Uterus (tissue), 4 donors: ENCODE measurements around the gene LRCH4. TPM values are rescaled to one million over a fixed set of nuclear protein-coding genes. Genes with fewer than 3 reads are reported as not detected.
A peak's percentile ranks its signal among the peaks of the same experiment; 100 is the strongest.
"Not testable (repeated sequence)": the region's sequence is repeated elsewhere in the genome, so short reads cannot be mapped to it uniquely, and the experiment has no call there.

ENCODE experiments used
- DNase-seq, 2 donors: peaks; one replicate each; pipeline ENCODE4 v3.0.0-alpha.2; 2019 to 2020
- H3K27ac ChIP-seq, 2 donors: fragments of 200-600 bp; sonication (generic); 1 replicate in 1 of 2; 2 replicates in 1 of 2; pipeline ENCODE4 v1.5.1; 2016 to 2018
- H3K27me3 ChIP-seq, 2 donors: fragments of 200-600 bp; sonication (generic); one replicate each; pipeline ENCODE4 v1.5.1; 2018 to 2019; ENCODE audit warnings: control low read depth in 1 of 2
- H3K36me3 ChIP-seq, 2 donors: fragments of 200-600 bp; sonication (generic); one replicate each; pipeline ENCODE4 v1.5.1; 2019; ENCODE audit warnings: control low read depth in 1 of 2
- H3K4me1 ChIP-seq, 2 donors: fragments of 200-600 bp; sonication (generic); one replicate each; pipeline ENCODE4 v1.5.1; 2018 to 2019; ENCODE audit warnings: control low read depth in 1 of 2
- H3K4me3 ChIP-seq, 2 donors: fragments of 200-600 bp; sonication (generic); 1 replicate in 1 of 2; 2 replicates in 1 of 2; pipeline ENCODE4 v1.5.1; 2018 to 2019; ENCODE audit warnings: mild to moderate bottlenecking in 1 of 2
- H3K9me3 ChIP-seq, 2 donors: fragments of 200-600 bp; sonication (generic); one replicate each; pipeline ENCODE4 v1.5.1; 2019; ENCODE audit warnings: control low read depth in 1 of 2
- CTCF ChIP-seq, 4 experiments: fragments of 200-600 bp in 2 of 4; fragments of 450-650 bp in 2 of 4; sonication (generic) in 2 of 4; IDR thresholded peaks; one replicate each; pipeline ENCODE4 v1.5.1; 2016 to 2019; ENCODE audit warnings: antibody characterized with exemption in 4 of 4, mild to moderate bottlenecking in 2 of 4, moderate library complexity in 1 of 4
- POLR2A ChIP-seq, 2 donors: fragments of 450-650 bp; IDR thresholded peaks; one replicate each; pipeline ENCODE4 v1.6.1; 2016; ENCODE audit warnings: antibody characterized with exemption in 2 of 2, mild to moderate bottlenecking in 1 of 2, moderate library complexity in 1 of 2
- intact Hi-C: fragments of 100-400 bp; cut with DNase I; formaldehyde crosslinking; loops from one replicate; pipeline ENCODE4 v1.15.1; 2023; ENCODE audit warnings: low total_unique reads
- total RNA-seq, 4 donors: library from RNA; depleted of rRNA in 3 of 4; stranded (reverse); fragments of >200 nt in 3 of 4; gene quantifications; one replicate each; pipeline versions ENCODE4 v1.1.0 to v1.2.4, GENCODE V29; 2014 to 2023
- donor health status: DM: yes; HTN: yes; CAD: no.

The LRCH4 gene
- total RNA-seq, 4 donors from 2014 or later: 11.5 to 179 (median 56.8) TPM

GRCh38 chr7:100555701-100556100 is 30.2 kb downstream of the LRCH4 start:
- TF ChIP-seq CTCF (IDR thresholded peaks at IDR 0.05) (no peak), POLR2A (IDR thresholded peaks at IDR 0.05) (no peak)
- intact Hi-C loops: loop anchor here (5.0 kb wide), 1 partner anchor 83 kb away; no protein-coding TSS in a partner anchor
- Histone ChIP-seq H3K36me3 (no peaks in the 10 kb centered on the region), H3K9me3 (no peaks in the 10 kb centered on the region), H3K27ac (no peak overlapping the region), H3K4me1 (no peaks in the 10 kb centered on the region), H3K4me3 (no peak overlapping the region), H3K27me3 (no peaks in the 10 kb centered on the region)
- DNase-seq: no peak

- TF ChIP-seq CTCF (IDR thresholded peaks at IDR 0.05): no peak
- H3K27ac ChIP-seq: no peak overlapping the region
- intact Hi-C loops: no loop called here
- no peaks in the 10 kb centered on the region for H3K36me3 ChIP-seq
- H3K9me3 ChIP-seq: no peaks in the 10 kb centered on the region
- peaks cover 2 to 7% of the 10 kb centered on the region in 2 donors for H3K4me1 ChIP-seq
- DNase-seq: no peak
- no peaks in the 10 kb centered on the region for H3K27me3 ChIP-seq
- no peak overlapping the region for H3K4me3 ChIP-seq
Measured at GRCh38 chr7:100553032-100553431, 32.9 kb downstream of the LRCH4 start.

- Histone ChIP-seq H3K36me3 (no peaks in the 10 kb centered on the region), H3K9me3 (no peaks in the 10 kb centered on the region), H3K4me1 (peaks cover 7 to 11% of the 10 kb centered on the region in 2 donors), H3K27me3 (no peaks in the 10 kb centered on the region), H3K27ac (no peak overlapping the region), H3K4me3 (no peak overlapping the region)
- no peak for DNase-seq
- intact Hi-C loops: no loop called here
- TF ChIP-seq POLR2A (IDR thresholded peaks at IDR 0.05): no peak
- TF ChIP-seq CTCF (IDR thresholded peaks at IDR 0.05): no peak
Measured at GRCh38 chr7:100552532-100552931, 33.4 kb downstream of the LRCH4 start.

GRCh38 chr7:100548446-100548845 is 37.5 kb downstream of the LRCH4 start:
- H3K4me3 ChIP-seq, H3K27me3 ChIP-seq, intact Hi-C loops, DNase-seq, H3K9me3 ChIP-seq, H3K36me3 ChIP-seq: not testable (repeated sequence)
- Histone ChIP-seq H3K4me1 (peaks cover 27 to 30% of the 10 kb centered on the region in 2 donors), H3K27ac (peak overlapping the region; percentile 90 to 98)

- no peaks in the 10 kb centered on the region for H3K9me3 ChIP-seq
- peaks cover 30% of the 10 kb centered on the region in 2 donors for H3K4me1 ChIP-seq
- H3K36me3 ChIP-seq: no peaks in the 10 kb centered on the region
- H3K27me3 ChIP-seq: no peaks in the 10 kb centered on the region
- peak overlapping the region; percentile 90 to 98 for H3K27ac ChIP-seq
- H3K4me3 ChIP-seq: no peak overlapping the region
- no peak for TF ChIP-seq POLR2A (IDR thresholded peaks at IDR 0.05)
- peak in 1 of 4 experiments; percentile 8 for TF ChIP-seq CTCF (IDR thresholded peaks at IDR 0.05)
- DNase-seq: no peak
- intact Hi-C loops: no loop called here
Measured at GRCh38 chr7:100547872-100548271, 38.1 kb downstream of the LRCH4 start.
